GM12878 (cell line): ENCODE results near the gene SFXN5. TPM values are rescaled to one million over a fixed set of nuclear protein-coding genes. Genes with fewer than 3 reads are reported as not detected.

ENCODE experiments used
- CBX5 ChIP-seq: sonication (generic); IDR thresholded peaks from 2 replicates; pipeline ENCODE4 v1.6.1; 2016; ENCODE audit warnings: low read depth, moderate library complexity, mild to moderate bottlenecking, inconsistent platforms
- CREB1 ChIP-seq: IDR thresholded peaks from 2 replicates; pipeline ENCODE4 v1.6.1; 2012; ENCODE audit warnings: low read depth, mild to moderate bottlenecking, inconsistent platforms
- EP300 ChIP-seq, 2 experiments: fragments of 150-350 bp in 1 of 2; IDR thresholded peaks; 2 replicates each; pipeline ENCODE4 v1.6.1; 2011 to 2012; ENCODE audit warnings: low read depth in 2 of 2, low read length in 2 of 2, borderline replicate concordance in 1 of 2, improper control_type of control experiment in 1 of 2, inconsistent platforms in 1 of 2; ENCODE audit not compliant: control insufficient read depth in 1 of 2
- GABPA ChIP-seq: IDR thresholded peaks from 2 replicates; pipeline ENCODE4 v1.6.1; 2014; ENCODE audit warnings: antibody characterized with exemption, low read depth, mild to moderate bottlenecking, inconsistent platforms
- HCFC1 ChIP-seq: fragments of 150-350 bp; IDR thresholded peaks from 2 replicates; pipeline ENCODE4 v1.6.1; 2014; ENCODE audit warnings: low read length
- HDAC2 ChIP-seq: fragments of 200-600 bp; sonication (generic); IDR thresholded peaks from 2 replicates; pipeline ENCODE4 v1.6.1; 2017
- JUNB ChIP-seq: IDR thresholded peaks from 2 replicates; pipeline ENCODE4 v1.6.1; 2016; ENCODE audit warnings: antibody characterized with exemption, mild to moderate bottlenecking
- MAX ChIP-seq: IDR thresholded peaks from 2 replicates; pipeline ENCODE4 v1.6.1; 2012; ENCODE audit warnings: low read depth, low read length, improper control_type of control experiment
- MEF2A ChIP-seq: IDR thresholded peaks from 2 replicates; pipeline ENCODE4 v1.6.1; 2011; ENCODE audit warnings: low read depth, mild to moderate bottlenecking, low read length, moderate library complexity; ENCODE audit not compliant: insufficient read depth
- PML ChIP-seq: IDR thresholded peaks from 2 replicates; pipeline ENCODE4 v1.6.1; 2012; ENCODE audit warnings: low read length, inconsistent platforms
- POLR2AphosphoS2 ChIP-seq: IDR thresholded peaks from 2 replicates; pipeline ENCODE4 v1.6.1; 2011; ENCODE audit warnings: low read depth, mild to moderate bottlenecking, low read length, improper control_type of control experiment, moderate library complexity
- RAD21 ChIP-seq: IDR thresholded peaks from 2 replicates; pipeline ENCODE4 v1.6.1; 2011; ENCODE audit warnings: mild to moderate bottlenecking, low read depth, low read length, moderate library complexity; ENCODE audit not compliant: insufficient read depth
- RFX5 ChIP-seq: IDR thresholded peaks from 2 replicates; pipeline ENCODE4 v1.6.1; 2011; ENCODE audit warnings: low read depth, low read length, improper control_type of control experiment
- SRF ChIP-seq, 2 experiments: IDR thresholded peaks; 2 replicates each; pipeline ENCODE4 v1.6.1; 2011; ENCODE audit warnings: low read depth in 2 of 2, low read length in 2 of 2, mild to moderate bottlenecking in 1 of 2, moderate library complexity in 1 of 2
- TARDBP ChIP-seq: IDR thresholded peaks from 2 replicates; pipeline ENCODE4 v1.6.1; 2016; ENCODE audit warnings: borderline replicate concordance
- TCF12 ChIP-seq: IDR thresholded peaks from 2 replicates; pipeline ENCODE4 v1.6.1; 2011; ENCODE audit warnings: low read depth, mild to moderate bottlenecking, low read length
- TCF3 ChIP-seq: IDR thresholded peaks from 2 replicates; pipeline ENCODE4 v1.6.1; 2012; ENCODE audit warnings: low read depth, mild to moderate bottlenecking, low read length, borderline replicate concordance; ENCODE audit not compliant: insufficient read depth
- ZBTB33 ChIP-seq: fragments of 450-650 bp; IDR thresholded peaks from 2 replicates; pipeline ENCODE4 v1.6.1; 2017; ENCODE audit warnings: mild to moderate bottlenecking
- polyA plus RNA-seq, 11 experiments: library from polyadenylated mRNA; depleted of rRNA in 4 of 11; unstranded in 6 of 11; stranded (reverse) in 5 of 11; fragments of >200 nt; fragmentation: Nextera tagmentation in 4 of 11; fragmentation: Illumina TruSeq in 1 of 11; extraction: Ambion mirVana in 4 of 11; extraction: Trizol in 1 of 11; gene quantifications; 1 replicate in 1 of 11; 2 replicates in 10 of 11; pipeline versions ENCODE4 v1.2.1 to v1.2.3, GENCODE V29; 2011 to 2016; ENCODE audit warnings: inconsistent platforms in 2 of 11, missing spikeins in 2 of 11, low read depth in 1 of 11
- total RNA-seq, 4 experiments: library from RNA; depleted of rRNA in 3 of 4; stranded (reverse); fragments of >200 nt in 3 of 4; fragmentation: Illumina TruSeq in 1 of 4; extraction: Trizol in 1 of 4; gene quantifications; 2 replicates each; pipeline versions ENCODE4 v1.2.1 to v1.2.3, GENCODE V29; 2013 to 2021
- TF ChIP-seq, protein P1 (sequence below): IDR thresholded peaks from 2 replicates; pipeline ENCODE4 v1.6.1; 2012; ENCODE audit warnings: improper control_type of control experiment, low read depth, low read length; ENCODE audit not compliant: insufficient replicate concordance
- TF ChIP-seq, protein P2 (sequence below): fragments of 450-650 bp; IDR thresholded peaks from 2 replicates; pipeline ENCODE4 v1.6.1; 2017; ENCODE audit warnings: low read depth, mild to moderate bottlenecking, moderate library complexity

SFXN5 gene
- total and polyA plus RNA-seq, 10 of the 15 experiments (the other 5 are each of a cell fraction or from before 2014, with no cell fraction given): 3.3 to 15.9 (median 11.2) TPM

GRCh38 chr2:72893594-72894319, 177.8 kb downstream of the SFXN5 start (continued):
- TF ChIP-seq JUNB (no peak), TCF12 (peak; percentile 93), MEF2A (no peak), POLR2AphosphoS2 (no peak), RAD21 (peak; percentile 73), EP300 (IDR thresholded peaks at IDR 0.05; ENCODE audit: borderline replicate concordance in 1 of 2, control insufficient read depth in 1 of 2, low read depth in 2 of 2, low read length in 2 of 2) (peak; percentile 37 to 55; a peak in 1 of 4 replicates), HCFC1 (no peak), ZBTB33 (no peak), CREB1 (no peak), TARDBP (no peak), TCF3 (peak; percentile 90; the same call in 1 of the 2 replicates), HDAC2 (no peak), PML (no peak), GABPA (no peak), SRF (IDR thresholded peaks at IDR 0.05; ENCODE audit: low read depth in 2 of 2, low read length in 2 of 2) (no peak), RFX5 (no peak), CBX5 (no peak), MAX (peak; percentile 26; the same call in 1 of the 2 replicates)
- TF ChIP-seq, protein P1, sequence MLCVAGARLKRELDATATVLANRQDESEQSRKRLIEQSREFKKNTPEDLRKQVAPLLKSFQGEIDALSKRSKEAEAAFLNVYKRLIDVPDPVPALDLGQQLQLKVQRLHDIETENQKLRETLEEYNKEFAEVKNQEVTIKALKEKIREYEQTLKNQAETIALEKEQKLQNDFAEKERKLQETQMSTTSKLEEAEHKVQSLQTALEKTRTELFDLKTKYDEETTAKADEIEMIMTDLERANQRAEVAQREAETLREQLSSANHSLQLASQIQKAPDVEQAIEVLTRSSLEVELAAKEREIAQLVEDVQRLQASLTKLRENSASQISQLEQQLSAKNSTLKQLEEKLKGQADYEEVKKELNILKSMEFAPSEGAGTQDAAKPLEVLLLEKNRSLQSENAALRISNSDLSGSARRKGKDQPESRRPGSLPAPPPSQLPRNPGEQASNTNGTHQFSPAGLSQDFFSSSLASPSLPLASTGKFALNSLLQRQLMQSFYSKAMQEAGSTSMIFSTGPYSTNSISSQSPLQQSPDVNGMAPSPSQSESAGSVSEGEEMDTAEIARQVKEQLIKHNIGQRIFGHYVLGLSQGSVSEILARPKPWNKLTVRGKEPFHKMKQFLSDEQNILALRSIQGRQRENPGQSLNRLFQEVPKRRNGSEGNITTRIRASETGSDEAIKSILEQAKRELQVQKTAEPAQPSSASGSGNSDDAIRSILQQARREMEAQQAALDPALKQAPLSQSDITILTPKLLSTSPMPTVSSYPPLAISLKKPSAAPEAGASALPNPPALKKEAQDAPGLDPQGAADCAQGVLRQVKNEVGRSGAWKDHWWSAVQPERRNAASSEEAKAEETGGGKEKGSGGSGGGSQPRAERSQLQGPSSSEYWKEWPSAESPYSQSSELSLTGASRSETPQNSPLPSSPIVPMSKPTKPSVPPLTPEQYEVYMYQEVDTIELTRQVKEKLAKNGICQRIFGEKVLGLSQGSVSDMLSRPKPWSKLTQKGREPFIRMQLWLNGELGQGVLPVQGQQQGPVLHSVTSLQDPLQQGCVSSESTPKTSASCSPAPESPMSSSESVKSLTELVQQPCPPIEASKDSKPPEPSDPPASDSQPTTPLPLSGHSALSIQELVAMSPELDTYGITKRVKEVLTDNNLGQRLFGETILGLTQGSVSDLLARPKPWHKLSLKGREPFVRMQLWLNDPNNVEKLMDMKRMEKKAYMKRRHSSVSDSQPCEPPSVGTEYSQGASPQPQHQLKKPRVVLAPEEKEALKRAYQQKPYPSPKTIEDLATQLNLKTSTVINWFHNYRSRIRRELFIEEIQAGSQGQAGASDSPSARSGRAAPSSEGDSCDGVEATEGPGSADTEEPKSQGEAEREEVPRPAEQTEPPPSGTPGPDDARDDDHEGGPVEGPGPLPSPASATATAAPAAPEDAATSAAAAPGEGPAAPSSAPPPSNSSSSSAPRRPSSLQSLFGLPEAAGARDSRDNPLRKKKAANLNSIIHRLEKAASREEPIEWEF: no peak
- TF ChIP-seq, protein P2, sequence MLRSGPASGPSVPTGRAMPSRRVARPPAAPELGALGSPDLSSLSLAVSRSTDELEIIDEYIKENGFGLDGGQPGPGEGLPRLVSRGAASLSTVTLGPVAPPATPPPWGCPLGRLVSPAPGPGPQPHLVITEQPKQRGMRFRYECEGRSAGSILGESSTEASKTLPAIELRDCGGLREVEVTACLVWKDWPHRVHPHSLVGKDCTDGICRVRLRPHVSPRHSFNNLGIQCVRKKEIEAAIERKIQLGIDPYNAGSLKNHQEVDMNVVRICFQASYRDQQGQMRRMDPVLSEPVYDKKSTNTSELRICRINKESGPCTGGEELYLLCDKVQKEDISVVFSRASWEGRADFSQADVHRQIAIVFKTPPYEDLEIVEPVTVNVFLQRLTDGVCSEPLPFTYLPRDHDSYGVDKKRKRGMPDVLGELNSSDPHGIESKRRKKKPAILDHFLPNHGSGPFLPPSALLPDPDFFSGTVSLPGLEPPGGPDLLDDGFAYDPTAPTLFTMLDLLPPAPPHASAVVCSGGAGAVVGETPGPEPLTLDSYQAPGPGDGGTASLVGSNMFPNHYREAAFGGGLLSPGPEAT: 0 out of 2 replicates have a peak, but pooled peaks have one; percentile 56
